ENCODE measurements around the gene CTXN1. TPM values are rescaled to one million over a fixed set of nuclear protein-coding genes. Genes with fewer than 3 reads are reported as not detected.

CTXN1 gene
- total RNA-seq, 2 donors from 2014 or later, result 5.0 to 37.1 TPM

DNA sequence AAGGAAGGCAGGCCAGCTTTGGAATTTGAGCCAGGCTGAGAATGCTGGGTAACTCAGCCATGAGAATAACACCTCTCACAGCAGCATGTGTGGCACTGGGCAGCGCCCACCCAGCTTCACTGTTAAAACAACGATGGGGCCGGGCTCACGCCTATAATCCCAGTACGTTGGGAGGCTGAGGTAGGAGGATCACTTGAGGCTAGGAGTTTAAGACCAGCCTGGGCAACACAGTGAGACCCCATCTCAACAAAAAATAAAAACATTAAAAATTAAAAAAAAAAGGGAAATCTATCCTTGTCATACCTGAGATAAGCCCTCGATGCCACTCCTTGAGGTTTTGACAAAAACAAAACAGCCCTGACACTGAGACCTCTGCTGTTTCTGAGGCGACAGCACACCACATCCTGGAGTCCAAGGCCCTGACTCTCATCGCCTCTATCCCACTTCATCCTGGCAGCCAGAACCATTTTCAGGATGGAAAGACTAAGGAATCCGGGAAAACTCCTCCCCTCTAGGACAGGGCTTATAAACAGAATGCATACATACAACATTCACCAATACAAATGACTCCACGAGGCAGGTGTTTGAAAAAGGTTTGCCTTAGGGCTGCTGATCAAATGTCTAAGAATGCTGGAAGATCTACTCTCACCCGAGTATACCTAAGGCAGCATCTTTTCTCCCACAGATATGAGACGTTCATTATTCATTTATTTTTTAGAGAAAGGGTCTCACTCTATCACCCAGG is 40.2 kb upstream of the CTXN1 start:
- Histone ChIP-seq H3K4me1 (replicated peaks) (no peaks in the 10 kb centered on the region), H3K9me3 (no peaks in the 10 kb centered on the region), H3K4me3 (no peak overlapping the region), H3K27me3 (replicated peaks; ENCODE audit: insufficient read depth) (no peaks in the 10 kb centered on the region), H3K27ac (no peak overlapping the region), H3K36me3 (no peaks in the 10 kb centered on the region)
- no peak for TF ChIP-seq POLR2A (IDR thresholded peaks at IDR 0.05)
- TF ChIP-seq POLR2AphosphoS5 (IDR thresholded peaks at IDR 0.05), result no peak
- TF ChIP-seq, protein P1, sequence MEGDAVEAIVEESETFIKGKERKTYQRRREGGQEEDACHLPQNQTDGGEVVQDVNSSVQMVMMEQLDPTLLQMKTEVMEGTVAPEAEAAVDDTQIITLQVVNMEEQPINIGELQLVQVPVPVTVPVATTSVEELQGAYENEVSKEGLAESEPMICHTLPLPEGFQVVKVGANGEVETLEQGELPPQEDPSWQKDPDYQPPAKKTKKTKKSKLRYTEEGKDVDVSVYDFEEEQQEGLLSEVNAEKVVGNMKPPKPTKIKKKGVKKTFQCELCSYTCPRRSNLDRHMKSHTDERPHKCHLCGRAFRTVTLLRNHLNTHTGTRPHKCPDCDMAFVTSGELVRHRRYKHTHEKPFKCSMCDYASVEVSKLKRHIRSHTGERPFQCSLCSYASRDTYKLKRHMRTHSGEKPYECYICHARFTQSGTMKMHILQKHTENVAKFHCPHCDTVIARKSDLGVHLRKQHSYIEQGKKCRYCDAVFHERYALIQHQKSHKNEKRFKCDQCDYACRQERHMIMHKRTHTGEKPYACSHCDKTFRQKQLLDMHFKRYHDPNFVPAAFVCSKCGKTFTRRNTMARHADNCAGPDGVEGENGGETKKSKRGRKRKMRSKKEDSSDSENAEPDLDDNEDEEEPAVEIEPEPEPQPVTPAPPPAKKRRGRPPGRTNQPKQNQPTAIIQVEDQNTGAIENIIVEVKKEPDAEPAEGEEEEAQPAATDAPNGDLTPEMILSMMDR (IDR thresholded peaks at IDR 0.05), result no peak
- 84% methylated on average over 12 of the region's 12 CpGs for WGBS
- no peak for DNase-seq (ENCODE audit: low spot score)
- intact Hi-C loops (cut with DNase I), result no loop called here

DNA sequence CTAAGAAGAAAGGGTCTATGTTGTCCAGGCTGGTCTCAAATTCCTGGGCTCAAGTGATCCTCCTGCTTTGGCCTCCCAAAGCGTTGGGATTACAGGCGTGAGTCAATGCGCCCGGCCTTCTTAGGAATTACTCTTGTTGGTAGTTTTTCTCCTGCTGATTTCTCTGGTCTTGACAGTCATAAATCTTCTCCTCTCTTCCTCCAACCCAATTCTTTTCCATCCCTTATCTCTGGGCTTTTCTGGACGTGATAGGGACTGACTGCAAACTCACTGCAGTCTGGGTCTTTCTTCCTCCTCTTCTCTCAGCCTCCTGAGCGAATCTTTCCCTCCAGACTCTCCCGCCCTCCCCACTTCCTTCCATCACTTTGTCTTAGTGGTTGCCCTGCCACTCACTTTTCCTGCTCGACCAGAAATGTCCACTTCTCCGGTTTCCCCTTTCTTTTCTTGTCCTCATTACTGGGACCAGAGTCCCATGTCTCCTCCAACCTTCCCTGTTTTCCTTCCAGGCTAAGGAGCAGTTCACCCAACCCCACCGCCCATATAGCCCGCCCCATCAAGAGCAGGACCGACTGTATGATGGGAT is 39.4 kb upstream of the CTXN1 start:
- H3K27ac ChIP-seq, result no peak overlapping the region
- no peaks in the 10 kb centered on the region for H3K27me3 ChIP-seq (replicated peaks; ENCODE audit: insufficient read depth)
- intact Hi-C loops (cut with DNase I), result no loop called here
- H3K36me3 ChIP-seq, result no peaks in the 10 kb centered on the region
- H3K4me1 ChIP-seq (replicated peaks), result no peaks in the 10 kb centered on the region
- no peaks in the 10 kb centered on the region for H3K9me3 ChIP-seq
- no peak for DNase-seq (ENCODE audit: low spot score)
- H3K4me3 ChIP-seq, result no peak overlapping the region
- 76% methylated on average over 12 of the region's 12 CpGs for WGBS
- no peak for TF ChIP-seq POLR2AphosphoS5 (IDR thresholded peaks at IDR 0.05)
- no peak for TF ChIP-seq POLR2A (IDR thresholded peaks at IDR 0.05)
- TF ChIP-seq, protein P1 (IDR thresholded peaks at IDR 0.05), result no peak

DNA sequence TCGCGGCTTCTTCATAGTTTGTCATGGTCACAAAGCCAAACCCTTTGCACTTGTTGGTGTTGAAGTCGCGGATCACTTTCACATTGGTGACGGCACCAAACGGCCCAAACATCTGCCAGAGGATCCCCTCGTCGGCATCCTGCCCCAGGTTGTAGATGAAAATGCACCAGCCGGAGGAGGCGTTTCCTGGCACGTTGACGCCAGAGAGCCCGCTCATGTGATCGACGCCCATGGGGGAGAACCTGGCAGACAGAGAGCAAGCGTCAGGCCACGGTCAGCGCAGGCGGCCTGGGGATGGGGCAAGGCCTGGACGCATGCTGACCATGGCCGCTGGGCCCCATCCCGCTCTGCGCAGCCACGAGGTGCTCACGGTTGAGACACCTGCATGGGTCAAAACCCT is 37.6 kb upstream of the CTXN1 start:
- no peak for DNase-seq (ENCODE audit: low spot score)
- H3K27ac ChIP-seq, result no peak overlapping the region
- no peaks in the 10 kb centered on the region for H3K4me1 ChIP-seq (replicated peaks)
- no peaks in the 10 kb centered on the region for H3K9me3 ChIP-seq
- intact Hi-C loops (cut with DNase I), result no loop called here
- 91% methylated on average over 25 of the region's 25 CpGs for WGBS
- no peaks in the 10 kb centered on the region for H3K27me3 ChIP-seq (replicated peaks; ENCODE audit: insufficient read depth)
- TF ChIP-seq, protein P1 (IDR thresholded peaks at IDR 0.05), result no peak
- TF ChIP-seq POLR2AphosphoS5 (IDR thresholded peaks at IDR 0.05) (no peak), POLR2A (IDR thresholded peaks at IDR 0.05) (no peak)
- no peaks in the 10 kb centered on the region for H3K36me3 ChIP-seq
- no peak overlapping the region for H3K4me3 ChIP-seq

DNA sequence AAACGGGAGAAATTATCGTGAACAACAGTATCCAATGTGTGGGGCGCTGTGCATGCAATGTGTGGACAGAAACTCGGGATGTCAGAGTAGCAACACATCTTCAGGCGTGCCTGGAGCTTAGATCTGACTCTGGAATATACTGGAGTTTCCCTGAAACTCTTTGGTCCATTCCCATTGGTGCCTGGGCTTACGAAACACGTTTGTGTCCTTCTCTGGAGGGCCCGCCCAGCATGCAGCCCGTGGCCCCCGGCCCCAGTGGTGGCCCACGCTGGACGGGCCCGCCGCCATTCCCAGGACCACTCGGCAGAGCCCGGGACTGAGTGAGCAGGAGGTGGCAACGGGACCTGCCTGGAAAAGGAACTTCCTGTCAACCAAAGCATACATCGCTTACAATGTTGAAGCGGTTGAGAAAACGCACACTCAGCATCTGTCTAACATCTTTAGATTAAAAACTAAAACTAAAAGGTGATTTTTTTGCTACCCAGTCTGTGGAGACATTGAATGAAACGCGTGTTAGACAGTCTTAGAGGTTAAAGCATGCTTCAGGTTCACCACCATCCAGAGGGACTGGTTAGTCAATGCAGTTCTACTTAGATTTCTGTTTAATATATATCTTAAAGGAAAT is 36.8 kb upstream of the CTXN1 start:
- WGBS, result 87% methylated on average over 22 of the region's 22 CpGs
- Histone ChIP-seq H3K27ac (no peak overlapping the region), H3K36me3 (no peaks in the 10 kb centered on the region), H3K4me3 (no peak overlapping the region), H3K4me1 (replicated peaks) (no peaks in the 10 kb centered on the region), H3K27me3 (replicated peaks; ENCODE audit: insufficient read depth) (no peaks in the 10 kb centered on the region), H3K9me3 (no peaks in the 10 kb centered on the region)
- DNase-seq (ENCODE audit: low spot score), result no peak
- intact Hi-C loops (cut with DNase I), result no loop called here
- TF ChIP-seq, protein P1 (IDR thresholded peaks at IDR 0.05), result no peak
- TF ChIP-seq POLR2A (IDR thresholded peaks at IDR 0.05), result no peak
- no peak for TF ChIP-seq POLR2AphosphoS5 (IDR thresholded peaks at IDR 0.05)

All from prostate gland (tissue), 2 donors.